Stimulated activated CD8-positive, alpha-beta memory T cell treated with anti-CD3 and anti-CD28 coated beads, Interleukin-7, amount 100 ng/mL, for 1 hour (primary cell): ENCODE results near the gene DGCR2.

Experiments used
- DNase-seq, 2 donors: peaks; one replicate each; pipeline ENCODE4 v3.0.0-alpha.2; 2020; ENCODE audit warnings: low read depth in 2 of 2

Gene DGCR2

GRCh38 chr22:19147195-19147780 lies 25.1 kb upstream of the DGCR2 start:
- no peak for DNase-seq

DNA sequence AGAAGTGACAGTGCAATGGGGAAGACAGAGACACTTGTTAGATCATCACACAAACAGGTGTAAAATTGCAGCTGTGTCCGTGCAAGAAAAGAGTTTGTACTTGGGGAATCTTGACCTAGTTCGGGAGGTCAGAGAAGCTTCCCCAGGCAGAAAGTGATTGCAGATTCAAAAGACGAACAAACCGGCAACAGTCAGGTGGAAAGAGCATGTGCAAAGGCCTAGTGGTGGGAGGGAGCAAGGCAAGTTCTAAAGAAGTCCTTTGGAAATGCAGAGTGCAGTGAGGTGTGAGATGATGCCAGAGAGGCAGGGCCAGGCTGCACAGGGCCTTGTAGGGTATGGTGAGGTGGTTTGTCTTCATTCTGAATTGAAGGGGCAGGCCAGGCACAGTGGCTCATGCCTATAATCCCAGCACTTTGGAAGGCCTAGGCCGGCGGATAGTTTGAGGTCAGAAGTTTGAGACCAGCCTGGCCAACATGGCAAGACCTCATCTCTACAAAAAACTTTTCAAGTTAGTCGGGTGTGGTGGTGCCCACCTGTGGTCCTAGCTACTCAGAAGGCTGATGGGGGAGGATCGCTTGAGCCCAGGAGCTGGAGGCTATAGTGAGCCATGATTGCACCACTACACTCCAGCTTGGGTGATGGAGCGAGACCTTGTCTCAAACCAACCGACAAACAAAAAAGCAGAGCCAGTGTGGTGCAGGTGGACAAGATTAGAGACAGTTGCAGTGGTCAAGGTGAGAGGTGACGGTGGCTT lies 24.2 kb upstream of the DGCR2 start:
- no peak for DNase-seq

GRCh38 chr22:19143967-19144400 lies 21.8 kb upstream of the DGCR2 start:
- DNase-seq, result no peak

GRCh38 chr22:19143212-19143611 lies 21.0 kb upstream of the DGCR2 start:
- DNase-seq, result no peak

GRCh38 chr22:19142394-19142793 lies 20.2 kb upstream of the DGCR2 start:
- no peak for DNase-seq

DNA sequence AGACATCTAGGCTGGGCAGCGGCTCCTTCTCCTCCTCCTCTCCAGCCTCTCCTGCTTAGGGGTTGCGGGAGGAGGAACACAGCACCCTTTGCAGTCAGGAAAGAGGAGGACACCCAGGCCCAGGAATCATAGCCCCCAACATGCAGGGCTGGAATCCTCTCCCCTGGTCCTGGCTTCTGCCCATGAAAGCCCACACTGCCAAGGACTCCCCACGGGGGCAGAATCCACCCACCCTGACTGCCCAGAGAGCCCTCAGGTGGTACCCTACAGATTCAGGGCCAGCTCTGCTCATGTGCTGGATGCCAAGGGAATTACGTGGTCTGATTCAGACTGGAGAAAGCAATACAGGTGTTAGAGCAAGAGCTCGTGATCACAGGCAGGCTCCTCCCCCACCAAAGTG lies 17.8 kb upstream of the DGCR2 start:
- DNase-seq, result no peak

DNA sequence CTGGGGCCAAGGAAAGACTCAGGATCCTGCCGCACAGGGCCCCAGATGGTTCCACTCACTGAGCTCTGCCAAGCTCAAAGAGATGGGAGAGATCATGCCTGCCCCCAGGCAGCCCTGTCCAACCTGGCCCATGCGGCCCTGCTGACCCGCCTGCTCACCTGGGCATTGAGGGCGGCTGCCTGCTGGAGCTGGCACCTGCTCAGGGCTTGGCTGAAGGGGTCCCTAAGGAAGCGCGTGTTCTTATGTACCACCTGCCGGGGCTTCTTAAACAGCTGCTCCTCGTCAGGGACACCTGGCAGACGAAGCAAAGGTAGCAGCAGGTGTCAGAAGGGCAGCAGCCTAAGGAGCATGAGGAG lies 16.8 kb upstream of the DGCR2 start:
- no peak for DNase-seq

GRCh38 chr22:19138217-19139000 lies 16.2 kb upstream of the DGCR2 start:
- DNase-seq, result no peak

DNA sequence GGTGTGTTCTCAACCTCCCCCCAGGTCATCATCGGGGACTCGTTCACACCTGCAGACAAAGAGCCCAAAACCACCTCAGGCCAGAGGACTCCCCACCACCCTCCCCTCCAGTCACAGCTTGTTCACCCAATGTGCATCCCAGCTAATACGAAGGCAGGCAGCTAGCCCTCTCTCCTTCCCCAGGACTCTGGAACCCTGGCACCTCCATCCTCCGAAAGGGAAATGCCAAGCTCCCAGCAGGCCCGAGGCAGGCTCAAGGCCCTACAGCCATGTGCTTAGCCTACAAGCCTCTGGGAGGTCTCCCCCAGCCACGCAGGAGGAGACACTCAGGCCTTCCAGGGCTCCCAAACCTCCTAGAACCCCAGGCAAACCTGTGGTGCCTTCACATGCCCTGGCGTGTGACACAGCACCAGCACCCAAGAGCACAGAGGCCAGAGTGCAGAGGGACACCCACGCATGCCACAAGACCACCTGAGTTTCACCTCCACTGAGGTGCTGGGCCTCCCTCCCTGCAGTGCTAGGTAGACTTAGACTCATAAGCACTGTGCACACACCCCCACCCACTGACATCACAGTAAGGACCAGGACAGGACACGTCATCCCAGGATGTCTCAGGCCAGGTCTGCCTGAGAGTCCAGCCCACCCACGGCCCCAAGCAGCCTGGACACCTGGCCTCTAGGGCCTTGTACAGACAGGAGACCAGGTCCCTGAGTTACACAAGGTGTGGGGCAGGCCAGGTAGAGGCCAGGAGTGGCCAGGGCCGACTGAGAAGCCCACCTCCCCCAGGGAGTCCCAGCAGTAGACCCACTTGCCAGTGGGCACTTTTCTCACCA lies 15.4 kb upstream of the DGCR2 start:
- no peak for DNase-seq

DNA sequence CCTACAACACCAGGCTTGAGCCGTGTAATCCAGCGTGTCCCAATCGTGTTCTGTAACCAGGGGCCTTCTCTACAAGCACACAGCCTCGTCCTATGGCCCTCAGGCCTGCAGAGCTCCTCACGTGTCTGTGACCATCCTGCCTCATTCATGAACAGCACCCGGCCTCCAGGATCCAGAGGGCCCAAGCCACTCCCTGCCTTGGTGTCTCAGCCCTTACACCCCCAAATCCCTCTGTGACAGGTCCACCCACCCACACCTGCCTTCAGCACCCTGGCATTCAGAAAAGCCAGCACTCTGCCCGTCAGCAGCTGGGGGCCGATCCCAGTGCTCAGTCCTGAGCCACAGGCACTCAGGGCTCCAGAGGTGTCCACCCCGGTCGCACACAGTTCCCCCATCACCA lies 14.7 kb upstream of the DGCR2 start:
- DNase-seq, result no peak

DNA sequence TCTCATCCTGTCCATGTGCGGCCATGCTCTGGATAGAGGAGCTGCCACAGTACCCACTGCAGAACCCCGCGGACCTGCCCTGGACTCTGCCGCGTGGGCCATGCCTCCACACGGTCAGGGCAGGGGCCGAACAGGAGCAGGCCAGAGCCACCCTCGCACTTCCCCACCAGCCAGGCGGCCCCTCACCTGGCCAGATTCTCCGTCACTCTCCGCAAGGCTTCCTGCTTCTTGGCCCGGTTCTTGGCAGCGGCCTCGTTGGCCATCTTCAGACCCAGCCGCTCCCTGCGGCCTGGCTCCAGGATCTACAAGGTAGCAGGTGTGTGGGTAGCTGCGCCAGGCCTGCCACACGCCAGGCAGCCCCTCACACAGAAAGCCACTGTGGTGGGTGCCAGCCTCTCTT lies 12.7 kb upstream of the DGCR2 start:
- DNase-seq, result no peak

- DNase-seq, result no peak
These were observed 12.1 kb upstream of the DGCR2 start for GRCh38 chr22:19134176-19134831.

GRCh38 chr22:19133561-19133960 lies 11.3 kb upstream of the DGCR2 start:
- DNase-seq, result no peak

- no peak for DNase-seq
These were observed 10.6 kb upstream of the DGCR2 start for GRCh38 chr22:19132693-19133400.

DNA sequence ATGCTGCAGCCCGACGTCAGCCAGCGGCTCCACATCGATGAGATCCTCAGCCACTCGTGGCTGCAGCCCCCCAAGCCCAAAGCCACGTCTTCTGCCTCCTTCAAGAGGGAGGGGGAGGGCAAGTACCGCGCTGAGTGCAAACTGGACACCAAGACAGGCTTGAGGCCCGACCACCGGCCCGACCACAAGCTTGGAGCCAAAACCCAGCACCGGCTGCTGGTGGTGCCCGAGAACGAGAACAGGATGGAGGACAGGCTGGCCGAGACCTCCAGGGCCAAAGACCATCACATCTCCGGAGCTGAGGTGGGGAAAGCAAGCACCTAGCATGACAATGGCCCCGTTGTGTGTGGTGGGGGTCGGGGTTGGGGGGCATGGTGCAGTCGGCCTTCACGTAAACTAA lies 9.9 kb upstream of the DGCR2 start:
- DNase-seq, result no peak

GRCh38 chr22:19131685-19132015 lies 9.4 kb upstream of the DGCR2 start:
- DNase-seq, result no peak

DNA sequence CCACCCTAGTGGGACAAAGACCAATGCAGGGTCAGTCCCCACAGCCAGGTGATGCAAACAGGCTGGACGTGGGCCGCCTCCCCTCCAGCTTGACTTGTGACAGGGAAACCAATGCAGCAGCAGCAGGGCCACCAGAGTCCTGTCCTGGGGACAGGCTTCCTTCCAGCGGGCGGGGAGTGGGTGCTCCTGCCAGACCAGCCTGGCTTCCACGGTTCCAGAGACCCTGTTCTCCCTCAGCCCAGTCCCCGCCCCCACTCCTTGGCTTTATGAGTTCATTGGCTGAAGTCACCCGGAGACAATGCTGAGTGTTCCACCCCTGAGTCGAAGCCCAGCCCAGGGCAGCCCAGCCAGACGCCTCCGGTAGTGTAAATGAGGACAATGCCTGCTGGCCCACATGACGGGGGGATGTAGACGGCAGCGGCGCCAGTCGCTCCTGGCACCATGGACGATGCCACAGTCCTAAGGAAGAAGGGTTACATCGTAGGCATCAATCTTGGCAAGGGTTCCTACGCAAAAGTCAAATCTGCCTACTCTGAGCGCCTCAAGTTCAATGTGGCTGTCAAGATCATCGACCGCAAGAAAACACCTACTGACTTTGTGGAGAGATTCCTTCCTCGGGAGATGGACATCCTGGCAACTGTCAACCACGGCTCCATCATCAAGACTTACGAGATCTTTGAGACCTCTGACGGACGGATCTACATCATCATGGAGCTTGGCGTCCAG lies 8.9 kb upstream of the DGCR2 start, which contains the start of gene TSSK2:
TSS of gene TSSK2 (plus strand) at position 350 of the 726 bp plus-strand sequence. CDS start at position 442, 92 bp downstream.
- DNase-seq, result no peak

GRCh38 chr22:19129871-19130270 lies 7.7 kb upstream of the DGCR2 start:
- no peak for DNase-seq

DNA sequence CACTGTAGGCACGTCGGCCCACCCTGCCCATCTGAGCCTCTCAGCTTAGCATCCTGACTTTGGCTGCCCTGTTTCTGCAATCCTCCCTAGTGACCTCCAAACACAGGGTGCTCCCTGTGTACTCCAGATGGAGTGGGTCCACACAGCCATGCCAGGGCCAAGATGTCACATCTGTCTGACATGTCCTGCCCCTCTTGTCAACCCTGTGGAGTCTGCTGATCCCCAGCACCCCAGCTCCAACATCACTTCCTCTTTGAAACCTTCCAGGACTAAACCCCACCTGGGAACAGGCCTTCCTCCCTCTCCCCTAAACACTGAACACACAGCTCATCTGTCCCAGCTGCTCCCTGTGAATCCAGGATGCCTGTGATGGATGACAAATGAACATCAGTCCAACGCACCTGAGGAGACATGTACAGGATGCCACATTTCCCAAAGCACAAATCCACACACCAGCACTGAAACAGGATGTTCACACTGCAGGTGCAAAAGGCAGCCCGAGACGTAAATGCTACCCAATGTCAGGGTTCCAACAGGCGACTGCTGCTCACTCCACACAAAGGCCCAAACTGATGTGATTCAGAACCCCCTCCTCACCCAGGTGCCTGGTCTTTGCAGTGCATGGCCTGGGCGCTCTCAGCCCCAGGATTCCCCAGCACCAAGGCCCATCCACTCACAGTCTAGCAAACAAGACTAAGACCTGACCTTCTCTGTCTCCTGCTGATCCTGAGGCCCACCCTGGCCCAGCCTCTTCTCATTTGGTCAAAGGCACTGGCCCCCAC lies 6.9 kb upstream of the DGCR2 start:
- DNase-seq, result no peak
